ENCODE data around the gene SLC30A7. TPM values are rescaled to one million over a fixed set of nuclear protein-coding genes. Genes with fewer than 3 reads are reported as not detected.

The SLC30A7 gene
- total RNA-seq, 3 donors from 2014 or later (not counting 1 experiment from before 2014, with no cell fraction given): 27.7 to 38.8 (median 36.2) TPM

DNA sequence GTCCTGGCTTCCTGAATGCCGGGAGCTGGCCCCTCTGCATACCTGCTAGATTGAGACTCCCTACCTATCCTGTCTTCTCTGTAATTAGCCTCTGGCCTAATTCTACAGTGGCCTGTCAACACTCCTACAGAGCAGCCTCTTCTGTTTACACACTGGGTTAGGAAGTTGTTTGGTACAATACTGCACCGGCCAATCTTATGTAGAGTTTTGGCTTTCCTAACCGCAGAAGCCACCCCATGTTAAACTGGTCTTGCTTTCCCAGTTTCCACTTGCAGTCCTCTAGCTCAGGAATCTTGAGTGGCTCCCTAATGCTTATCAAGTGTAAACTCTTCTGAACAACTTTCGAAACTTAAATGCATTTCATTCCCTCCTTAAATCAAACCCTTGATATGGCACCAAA lies 86.9 kb downstream of the SLC30A7 start:
- ATAC-seq (no peak), DNase-seq (no peak)
- WGBS (ENCODE audit: insufficient coverage): 98% methylated on average over 4 of the region's 4 CpGs
- no peak overlapping the region for H3K27ac ChIP-seq (ENCODE audit: low read length)
- Mint-ChIP-seq H3K4me3 (no peak overlapping the region), H3K9me3 (no peaks in the 10 kb centered on the region), H3K4me1 (peaks cover under 1 to 4% of the 10 kb centered on the region in 2 donors), H3K27me3 (ENCODE audit: low read depth in 2 of 2) (no peaks in the 10 kb centered on the region), H3K27ac (no peak overlapping the region), H3K36me3 (peaks cover 28% of the 10 kb centered on the region)
- TF ChIP-seq, protein P1, sequence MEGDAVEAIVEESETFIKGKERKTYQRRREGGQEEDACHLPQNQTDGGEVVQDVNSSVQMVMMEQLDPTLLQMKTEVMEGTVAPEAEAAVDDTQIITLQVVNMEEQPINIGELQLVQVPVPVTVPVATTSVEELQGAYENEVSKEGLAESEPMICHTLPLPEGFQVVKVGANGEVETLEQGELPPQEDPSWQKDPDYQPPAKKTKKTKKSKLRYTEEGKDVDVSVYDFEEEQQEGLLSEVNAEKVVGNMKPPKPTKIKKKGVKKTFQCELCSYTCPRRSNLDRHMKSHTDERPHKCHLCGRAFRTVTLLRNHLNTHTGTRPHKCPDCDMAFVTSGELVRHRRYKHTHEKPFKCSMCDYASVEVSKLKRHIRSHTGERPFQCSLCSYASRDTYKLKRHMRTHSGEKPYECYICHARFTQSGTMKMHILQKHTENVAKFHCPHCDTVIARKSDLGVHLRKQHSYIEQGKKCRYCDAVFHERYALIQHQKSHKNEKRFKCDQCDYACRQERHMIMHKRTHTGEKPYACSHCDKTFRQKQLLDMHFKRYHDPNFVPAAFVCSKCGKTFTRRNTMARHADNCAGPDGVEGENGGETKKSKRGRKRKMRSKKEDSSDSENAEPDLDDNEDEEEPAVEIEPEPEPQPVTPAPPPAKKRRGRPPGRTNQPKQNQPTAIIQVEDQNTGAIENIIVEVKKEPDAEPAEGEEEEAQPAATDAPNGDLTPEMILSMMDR (IDR thresholded peaks at IDR 0.05): no peak
- H3K27me3 ChIP-seq (ENCODE audit: control insufficient read depth, insufficient read depth, low read length): no peaks in the 10 kb centered on the region
- no peaks in the 10 kb centered on the region for H3K9me3 ChIP-seq (ENCODE audit: control insufficient read depth, insufficient read depth, low read length)
- H3K4me3 ChIP-seq (ENCODE audit: low read length): no peak overlapping the region
- peaks cover 16% of the 10 kb centered on the region for H3K36me3 ChIP-seq (ENCODE audit: control insufficient read depth, insufficient read depth, low read length)
- intact Hi-C loops (cut with micrococcal nuclease): no loop called here
- H3K4me1 ChIP-seq (ENCODE audit: control insufficient read depth, insufficient read depth, low read length): no peaks in the 10 kb centered on the region

DNA sequence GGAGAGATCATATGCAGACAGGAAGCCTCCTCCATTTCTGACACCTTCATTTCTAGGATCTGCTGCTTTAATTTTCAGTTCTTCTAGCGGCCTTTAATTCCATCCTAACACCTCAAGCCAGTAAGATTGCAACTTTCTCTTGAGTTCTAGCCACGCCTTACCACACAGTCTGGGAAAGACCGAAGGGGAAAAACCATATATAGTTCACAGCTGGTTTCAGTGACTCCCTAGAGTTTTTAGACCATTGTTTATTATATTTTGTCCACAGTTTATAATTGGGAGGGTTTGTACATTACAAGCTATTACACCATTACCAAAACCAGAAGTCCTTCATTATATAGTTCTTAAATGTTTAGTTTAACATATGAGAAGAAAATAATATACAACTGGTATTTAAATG lies 92.2 kb downstream of the SLC30A7 start:
- DNase-seq: no peak
- Mint-ChIP-seq H3K27me3 (ENCODE audit: low read depth in 2 of 2) (no peaks in the 10 kb centered on the region), H3K27ac (no peak overlapping the region), H3K4me1 (peaks cover 0 to 6% of the 10 kb centered on the region in 2 donors), H3K9me3 (no peaks in the 10 kb centered on the region), H3K36me3 (peaks cover 46% of the 10 kb centered on the region), H3K4me3 (no peak overlapping the region)
- Histone ChIP-seq H3K4me1 (ENCODE audit: control insufficient read depth, insufficient read depth, low read length) (no peaks in the 10 kb centered on the region), H3K27ac (ENCODE audit: low read length) (no peak overlapping the region), H3K27me3 (ENCODE audit: control insufficient read depth, insufficient read depth, low read length) (no peaks in the 10 kb centered on the region), H3K4me3 (ENCODE audit: low read length) (no peak overlapping the region), H3K36me3 (ENCODE audit: control insufficient read depth, insufficient read depth, low read length) (peaks cover 19% of the 10 kb centered on the region), H3K9me3 (ENCODE audit: control insufficient read depth, insufficient read depth, low read length) (no peaks in the 10 kb centered on the region)
- intact Hi-C loops (cut with micrococcal nuclease): no loop called here
- TF ChIP-seq, protein P1 (IDR thresholded peaks at IDR 0.05): no peak
- ATAC-seq: no peak
- whole genome bisulfite sequencing (ENCODE audit: insufficient coverage): 93% methylated on average over 3 of the region's 3 CpGs

DNA sequence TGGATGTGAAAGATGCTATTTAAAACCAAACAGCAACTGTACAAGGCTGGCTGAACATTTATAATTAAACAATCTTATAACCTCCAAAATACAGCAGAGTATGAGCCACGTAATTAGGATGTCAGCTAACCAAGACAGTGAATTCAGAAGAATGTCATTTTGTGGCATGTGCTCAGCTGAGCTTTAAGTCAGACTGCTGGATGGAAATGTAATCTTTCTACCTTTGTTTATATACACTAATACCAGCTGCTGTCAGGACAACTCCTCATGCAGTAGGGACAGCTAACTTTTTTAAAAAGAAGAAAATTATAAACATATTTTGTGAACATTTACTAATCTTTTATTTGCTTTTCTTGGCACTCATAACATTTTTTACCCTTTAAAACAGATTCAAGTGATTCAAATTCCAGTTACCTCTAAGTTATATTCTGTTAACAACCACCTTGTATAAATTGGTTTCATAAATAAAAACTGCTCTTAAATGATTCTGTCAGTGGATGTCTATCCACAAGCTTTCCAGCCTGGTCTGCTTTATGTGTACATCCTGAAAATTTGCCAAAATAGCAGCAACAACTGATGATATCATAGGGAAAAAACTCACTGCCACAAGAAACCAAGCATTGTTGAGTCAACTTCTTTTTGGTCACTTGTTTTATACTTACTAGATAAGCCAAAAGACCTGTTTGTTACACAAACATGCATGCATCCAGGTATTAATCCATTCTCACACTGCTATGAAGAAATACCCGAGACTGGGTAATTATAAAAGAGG lies 93.6 kb downstream of the SLC30A7 start:
- H3K9me3 ChIP-seq (ENCODE audit: control insufficient read depth, insufficient read depth, low read length): no peaks in the 10 kb centered on the region
- TF ChIP-seq, protein P1 (IDR thresholded peaks at IDR 0.05): no peak
- H3K36me3 Mint-ChIP-seq: peaks cover 46% of the 10 kb centered on the region
- H3K27ac Mint-ChIP-seq: no peak overlapping the region
- H3K9me3 Mint-ChIP-seq: no peaks in the 10 kb centered on the region
- no peak overlapping the region for H3K27ac ChIP-seq (ENCODE audit: low read length)
- no peak for DNase-seq
- peaks cover 0 to 6% of the 10 kb centered on the region in 2 donors for H3K4me1 Mint-ChIP-seq
- no peak for ATAC-seq
- intact Hi-C loops (cut with micrococcal nuclease): no loop called here
- H3K27me3 Mint-ChIP-seq (ENCODE audit: low read depth in 2 of 2): no peaks in the 10 kb centered on the region
- H3K4me3 ChIP-seq (ENCODE audit: low read length): no peak overlapping the region
- WGBS (ENCODE audit: insufficient coverage): 100% methylated on average over 2 of the region's 2 CpGs
- H3K4me1 ChIP-seq (ENCODE audit: control insufficient read depth, insufficient read depth, low read length): no peaks in the 10 kb centered on the region
- peaks cover 19% of the 10 kb centered on the region for H3K36me3 ChIP-seq (ENCODE audit: control insufficient read depth, insufficient read depth, low read length)
- H3K4me3 Mint-ChIP-seq: no peak overlapping the region
- no peaks in the 10 kb centered on the region for H3K27me3 ChIP-seq (ENCODE audit: control insufficient read depth, insufficient read depth, low read length)
